Measurements from ENCODE around the gene EXOC4.

EXOC4 gene

DNA sequence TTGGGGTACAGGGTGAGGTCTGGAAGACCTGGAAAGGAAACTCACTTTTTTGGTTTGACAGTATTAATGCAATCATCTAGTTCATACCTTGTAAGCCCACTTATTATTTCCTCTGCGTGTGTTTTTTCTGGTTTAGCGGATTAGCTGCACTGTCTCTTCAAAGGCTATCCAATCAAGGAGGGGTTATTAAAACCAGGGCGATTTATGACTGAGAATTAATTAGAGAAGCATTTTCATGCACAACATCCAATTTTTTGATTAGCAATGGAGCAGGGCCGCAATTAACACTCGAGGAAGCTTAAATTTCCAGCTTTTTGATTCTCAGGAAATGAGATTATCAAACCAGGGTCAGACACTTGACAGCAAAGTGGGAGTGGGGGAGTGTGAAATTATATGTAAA, 248.9 kb downstream of the EXOC4 start:
- TF ChIP-seq, protein P1, sequence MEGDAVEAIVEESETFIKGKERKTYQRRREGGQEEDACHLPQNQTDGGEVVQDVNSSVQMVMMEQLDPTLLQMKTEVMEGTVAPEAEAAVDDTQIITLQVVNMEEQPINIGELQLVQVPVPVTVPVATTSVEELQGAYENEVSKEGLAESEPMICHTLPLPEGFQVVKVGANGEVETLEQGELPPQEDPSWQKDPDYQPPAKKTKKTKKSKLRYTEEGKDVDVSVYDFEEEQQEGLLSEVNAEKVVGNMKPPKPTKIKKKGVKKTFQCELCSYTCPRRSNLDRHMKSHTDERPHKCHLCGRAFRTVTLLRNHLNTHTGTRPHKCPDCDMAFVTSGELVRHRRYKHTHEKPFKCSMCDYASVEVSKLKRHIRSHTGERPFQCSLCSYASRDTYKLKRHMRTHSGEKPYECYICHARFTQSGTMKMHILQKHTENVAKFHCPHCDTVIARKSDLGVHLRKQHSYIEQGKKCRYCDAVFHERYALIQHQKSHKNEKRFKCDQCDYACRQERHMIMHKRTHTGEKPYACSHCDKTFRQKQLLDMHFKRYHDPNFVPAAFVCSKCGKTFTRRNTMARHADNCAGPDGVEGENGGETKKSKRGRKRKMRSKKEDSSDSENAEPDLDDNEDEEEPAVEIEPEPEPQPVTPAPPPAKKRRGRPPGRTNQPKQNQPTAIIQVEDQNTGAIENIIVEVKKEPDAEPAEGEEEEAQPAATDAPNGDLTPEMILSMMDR (IDR thresholded peaks at IDR 0.05; ENCODE audit: low read depth, low read length, missing control alignments), result no peak
- DNase-seq (ENCODE audit: low read depth), result no peak
- in situ Hi-C loops (cut with HindIII; ENCODE audit: low sequenced_read_pairs), result no loop called here
- H3K4me3 ChIP-seq (ENCODE audit: low read depth, low read length), result no peak overlapping the region

DNA sequence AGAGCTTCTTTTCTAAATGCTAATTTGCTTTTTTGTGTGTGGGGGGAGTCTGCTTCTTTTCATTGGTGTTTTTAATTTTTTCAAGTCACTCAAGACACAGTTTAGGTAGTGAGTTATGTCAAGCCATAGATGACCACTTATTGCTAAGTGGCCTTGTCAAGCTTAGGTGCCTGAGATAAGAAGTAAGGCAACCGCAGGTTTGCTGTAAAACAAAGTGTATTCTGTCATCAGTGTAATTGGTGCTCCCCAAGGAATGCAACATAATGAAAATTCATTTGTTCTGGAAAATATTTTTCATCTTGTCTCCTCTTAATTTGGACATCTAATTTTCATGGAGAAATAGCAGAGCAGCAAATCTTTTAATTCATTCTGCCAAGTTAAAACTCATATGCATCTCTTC, 249.6 kb downstream of the EXOC4 start:
- in situ Hi-C loops (cut with HindIII; ENCODE audit: low sequenced_read_pairs), result no loop called here
- H3K4me3 ChIP-seq (ENCODE audit: low read depth, low read length), result no peak overlapping the region
- no peak for DNase-seq (ENCODE audit: low read depth)
- TF ChIP-seq, protein P1 (IDR thresholded peaks at IDR 0.05; ENCODE audit: low read depth, low read length, missing control alignments), result no peak

DNA sequence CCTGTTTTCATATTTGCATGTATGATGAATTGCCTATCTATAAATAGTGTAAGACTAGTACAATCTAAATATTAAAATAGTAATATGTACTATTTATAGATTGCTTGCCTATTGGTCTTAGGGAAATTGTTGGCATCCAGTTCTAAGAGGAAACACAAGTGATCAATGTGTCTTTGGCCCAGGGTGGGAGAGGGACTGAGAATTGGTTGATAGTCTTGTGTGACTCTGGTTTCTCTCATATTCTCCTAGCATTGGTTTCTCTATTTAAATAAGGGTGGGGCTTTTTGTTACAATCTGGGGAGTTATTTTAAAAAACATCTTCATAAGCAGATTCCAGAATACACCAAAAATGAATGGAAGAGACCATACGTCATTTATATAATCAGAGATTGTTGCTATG, 250.1 kb downstream of the EXOC4 start:
- in situ Hi-C loops (cut with HindIII; ENCODE audit: low sequenced_read_pairs), result no loop called here
- H3K4me3 ChIP-seq (ENCODE audit: low read depth, low read length), result no peak overlapping the region
- no peak for DNase-seq (ENCODE audit: low read depth)
- TF ChIP-seq, protein P1 (IDR thresholded peaks at IDR 0.05; ENCODE audit: low read depth, low read length, missing control alignments), result no peak

DNA sequence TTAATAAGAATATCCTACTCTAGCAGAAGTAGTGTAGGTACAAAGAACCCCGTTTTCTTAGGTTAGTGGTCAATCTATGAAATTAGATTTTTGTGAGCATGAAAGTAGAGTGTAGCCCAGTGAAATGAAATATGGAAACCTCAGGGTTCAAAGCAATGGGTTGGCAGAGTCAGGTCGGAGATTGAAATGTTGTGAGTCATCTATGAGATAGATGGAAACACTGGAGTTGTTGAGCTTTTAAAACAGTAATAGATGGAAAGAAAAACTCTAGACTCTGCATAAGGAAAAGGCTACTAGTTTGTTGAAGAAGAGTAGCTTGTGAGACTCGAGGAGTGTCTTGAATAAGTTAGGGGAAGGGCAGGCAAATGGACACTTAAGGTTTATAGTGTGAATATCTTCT, 251.9 kb downstream of the EXOC4 start:
- TF ChIP-seq, protein P1 (IDR thresholded peaks at IDR 0.05; ENCODE audit: low read depth, low read length, missing control alignments), result no peak
- DNase-seq (ENCODE audit: low read depth), result no peak
- in situ Hi-C loops (cut with HindIII; ENCODE audit: low sequenced_read_pairs), result no loop called here
- no peak overlapping the region for H3K4me3 ChIP-seq (ENCODE audit: low read depth, low read length)

DNA sequence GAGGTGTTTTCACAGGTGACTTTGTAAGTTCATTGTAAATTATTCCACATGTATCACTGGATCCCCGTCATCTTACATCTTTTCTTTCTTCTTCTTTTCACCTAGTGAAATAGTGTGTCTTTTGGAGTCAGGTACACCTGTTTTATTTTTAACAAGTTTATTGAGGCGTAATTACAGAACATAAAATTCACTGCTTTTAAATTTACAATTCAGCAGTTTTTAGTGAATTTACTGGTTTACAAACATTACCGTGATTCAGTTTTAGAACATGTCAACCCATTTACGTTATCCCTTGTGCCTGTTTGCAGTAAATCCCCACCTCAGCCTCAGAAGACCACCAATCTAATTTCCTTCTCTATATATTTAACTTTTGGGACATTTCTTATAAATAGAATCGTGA, 256.9 kb downstream of the EXOC4 start:
- no peak for DNase-seq (ENCODE audit: low read depth)
- H3K4me3 ChIP-seq (ENCODE audit: low read depth, low read length), result no peak overlapping the region
- in situ Hi-C loops (cut with HindIII; ENCODE audit: low sequenced_read_pairs), result no loop called here
- TF ChIP-seq, protein P1 (IDR thresholded peaks at IDR 0.05; ENCODE audit: low read depth, low read length, missing control alignments), result no peak

DNA sequence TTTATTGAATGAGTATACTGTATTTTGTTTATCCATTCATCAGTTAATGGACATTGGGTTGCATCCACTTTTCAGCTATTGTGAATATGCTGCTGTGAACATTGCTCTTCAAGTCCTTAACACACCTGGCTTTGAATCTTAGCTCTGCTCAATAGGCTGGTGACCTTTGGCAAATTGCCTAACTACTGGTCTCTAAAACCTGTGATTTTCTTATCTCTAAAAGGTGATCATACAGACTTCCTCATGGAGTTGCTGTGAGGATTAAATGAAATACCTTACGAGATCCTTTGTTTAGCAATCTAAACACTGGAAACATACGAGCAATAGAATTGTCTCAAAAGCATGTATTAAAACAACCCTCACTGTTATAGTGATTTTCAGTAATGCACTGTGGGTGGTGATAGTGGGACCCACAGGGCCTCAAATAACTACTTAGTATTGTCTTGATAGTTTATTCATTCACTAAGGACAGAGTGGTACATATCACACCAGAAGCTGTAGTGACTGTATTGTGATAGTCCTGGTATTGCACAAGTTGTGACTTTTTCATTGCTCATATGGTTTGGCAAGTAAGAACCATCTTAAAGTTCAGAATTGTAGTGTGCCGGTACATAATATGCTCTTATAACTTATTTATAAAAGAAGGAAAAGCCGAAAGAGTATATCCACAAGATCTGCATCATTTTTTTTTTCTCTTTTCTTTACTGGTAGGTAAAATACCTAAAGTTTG, 257.6 kb downstream of the EXOC4 start:
- TF ChIP-seq, protein P1 (IDR thresholded peaks at IDR 0.05; ENCODE audit: low read depth, low read length, missing control alignments), result no peak
- DNase-seq (ENCODE audit: low read depth), result no peak
- no peak overlapping the region for H3K4me3 ChIP-seq (ENCODE audit: low read depth, low read length)
- in situ Hi-C loops (cut with HindIII; ENCODE audit: low sequenced_read_pairs), result no loop called here

Measured in astrocyte of the cerebellum (primary cell).